ENCODE data around the gene KCNG4. TPM values are rescaled to one million over a fixed set of nuclear protein-coding genes. Genes with fewer than 3 reads are reported as not detected.

Gene KCNG4
- total and polyA plus RNA-seq, 2 experiments from 2014 or later: 0.07 TPM; not detected in 1

Small RNA genes within 50 kb of the gene (small RNA-seq; reads per million reads assigned to genes)
- not detected for gene RNA5SP433 (ENCODE audit: low replicate concordance)

Other genes starting within 250 kb of the KCNG4 start
- gene SLC38A8, start 197.2 kb downstream of the KCNG4 start, total RNA-seq (2014; rRNA removed; shearing (Covaris generic)): not detected in 2 replicates
- gene SLC38A8, start 197.2 kb downstream of the KCNG4 start, polyA plus RNA-seq (2016; fragmentation: Nextera tagmentation; extraction: Ambion mirVana): not detected in 2 replicates
- 44.3 and 49.3 TPM in 2 replicates for gene MBTPS1, start 123.1 kb downstream of the KCNG4 start, total RNA-seq (2014; rRNA removed; shearing (Covaris generic))
- gene MBTPS1, start 123.1 kb downstream of the KCNG4 start, polyA plus RNA-seq (2016; fragmentation: Nextera tagmentation; extraction: Ambion mirVana): 18.1 and 20.7 TPM in 2 replicates
- gene HSDL1, start 94.8 kb downstream of the KCNG4 start, total RNA-seq (2014; rRNA removed; shearing (Covaris generic)): 46.1 and 47.4 TPM in 2 replicates
- gene HSDL1, start 94.8 kb downstream of the KCNG4 start, polyA plus RNA-seq (2016; fragmentation: Nextera tagmentation; extraction: Ambion mirVana): 15.2 and 16.6 TPM in 2 replicates
- gene DNAAF1, start 94.7 kb downstream of the KCNG4 start, total RNA-seq (2014; rRNA removed; shearing (Covaris generic)): 0.42 TPM in 1 of 2 replicates, not detected in the other
- gene DNAAF1, start 94.7 kb downstream of the KCNG4 start, polyA plus RNA-seq (2016; fragmentation: Nextera tagmentation; extraction: Ambion mirVana): 0.28 and 0.42 TPM in 2 replicates
- 51.9 and 57.4 TPM in 2 replicates for gene TAF1C, start 53.0 kb downstream of the KCNG4 start, total RNA-seq (2014; rRNA removed; shearing (Covaris generic))
- 37.2 and 39.1 TPM in 2 replicates for gene TAF1C, start 53.0 kb downstream of the KCNG4 start, polyA plus RNA-seq (2016; fragmentation: Nextera tagmentation; extraction: Ambion mirVana)
- 1.5 and 4.5 TPM in 2 replicates for gene ADAD2, start 48.9 kb downstream of the KCNG4 start, total RNA-seq (2014; rRNA removed; shearing (Covaris generic))
- 1.1 and 1.6 TPM in 2 replicates for gene ADAD2, start 48.9 kb downstream of the KCNG4 start, polyA plus RNA-seq (2016; fragmentation: Nextera tagmentation; extraction: Ambion mirVana)
- 0.43 and 0.76 TPM in 2 replicates for gene WFDC1, start 54.9 kb upstream of the KCNG4 start, total RNA-seq (2014; rRNA removed; shearing (Covaris generic))
- 0.70 and 0.95 TPM in 2 replicates for gene WFDC1, start 54.9 kb upstream of the KCNG4 start, polyA plus RNA-seq (2016; fragmentation: Nextera tagmentation; extraction: Ambion mirVana)
- gene ATP2C2, start 128.5 kb upstream of the KCNG4 start, total RNA-seq (2014; rRNA removed; shearing (Covaris generic)): 2.1 and 2.3 TPM in 2 replicates
- 2.1 and 2.9 TPM in 2 replicates for gene ATP2C2, start 128.5 kb upstream of the KCNG4 start, polyA plus RNA-seq (2016; fragmentation: Nextera tagmentation; extraction: Ambion mirVana)

All from GM23338 (cell line).